Stimulated activated CD8-positive, alpha-beta memory T cell treated with anti-CD3 and anti-CD28 coated beads, Interleukin-4, amount 100 ng/mL, for 1 hour (primary cell): ENCODE data around the gene ITK.

Experiments used
- DNase-seq, 2 donors: peaks; one replicate each; pipeline ENCODE4 v3.0.0-alpha.2; 2020; ENCODE audit warnings: low read depth in 2 of 2, low spot score in 1 of 2

Gene ITK

DNA sequence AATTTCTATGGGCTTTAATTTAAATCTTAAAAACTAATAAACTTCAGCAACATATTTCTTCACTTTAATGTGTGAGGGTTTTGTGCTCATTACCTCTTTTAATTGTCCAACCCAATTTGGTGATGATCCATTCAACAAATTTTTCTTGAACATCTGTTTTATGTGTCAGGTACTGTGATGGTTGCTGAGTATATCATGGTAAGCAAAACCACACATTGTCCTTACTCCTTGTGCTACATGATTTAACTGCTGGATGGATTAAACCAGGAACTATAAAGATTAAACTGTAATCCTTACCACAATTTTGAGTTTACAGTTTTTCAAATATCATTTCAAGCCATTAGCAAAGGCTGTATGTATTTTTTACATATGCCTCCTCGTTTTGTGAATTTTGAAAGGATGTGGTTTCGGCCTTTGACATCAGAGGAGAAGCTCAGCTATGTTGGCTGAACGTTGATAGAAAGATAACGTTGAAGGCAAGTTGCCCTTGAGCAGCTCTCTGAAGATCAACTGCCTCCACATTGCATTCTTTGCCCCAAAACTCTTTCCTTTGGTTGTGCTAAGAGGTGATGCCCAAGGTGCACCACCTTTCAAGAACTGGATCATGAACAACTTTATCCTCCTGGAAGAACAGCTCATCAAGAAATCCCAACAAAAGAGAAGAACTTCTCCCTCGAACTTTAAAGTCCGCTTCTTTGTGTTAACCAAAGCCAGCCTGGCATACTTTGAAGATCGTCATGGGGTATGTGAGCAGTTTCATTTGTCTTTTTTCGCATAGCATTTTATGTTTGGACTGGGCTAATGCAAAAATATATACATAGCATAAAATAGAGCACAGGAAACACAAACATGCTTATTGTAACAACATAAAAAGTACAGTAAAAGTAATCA lies at the start of gene ITK:
ITK (plus strand) TSS at position 467 of the 891 bp plus-strand sequence; CDS start at position 605, 138 bp downstream.
- DNase-seq: no peak

DNA sequence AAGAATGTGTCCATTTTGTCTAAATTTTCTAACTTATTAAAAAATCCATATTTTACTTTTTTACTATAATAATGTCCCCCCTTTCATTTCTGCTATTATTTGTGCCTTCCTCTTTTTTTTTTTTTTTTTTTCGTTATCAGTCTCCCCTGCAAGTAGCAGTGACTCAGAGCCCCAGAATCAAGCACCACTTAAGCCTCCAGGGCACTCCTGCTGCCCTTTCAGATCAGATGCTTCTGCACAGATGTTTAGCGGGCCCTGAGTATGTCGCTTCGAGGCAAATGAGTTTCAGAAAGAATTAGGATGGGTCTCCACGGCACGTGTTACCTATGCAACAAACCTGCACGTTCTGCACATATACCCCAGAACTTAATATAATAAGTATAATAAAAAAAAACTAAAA lies 49.7 kb upstream of the ITK start:
- no peak for DNase-seq

DNA sequence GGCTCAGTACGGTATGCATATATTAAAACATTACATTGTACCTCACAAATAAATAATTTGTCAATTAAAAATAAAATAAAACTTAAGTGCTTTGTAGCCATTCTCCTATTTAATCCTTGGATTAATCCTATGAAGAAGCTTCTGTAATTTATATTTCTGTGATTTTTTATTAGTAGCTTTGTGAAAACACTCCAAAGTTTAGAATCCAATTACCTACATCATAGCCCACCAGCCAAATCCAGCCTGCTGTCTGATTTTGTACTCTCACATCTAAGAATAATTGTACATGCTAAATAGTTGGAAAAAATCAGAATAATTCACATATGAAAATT lies 48.4 kb upstream of the ITK start:
- DNase-seq: no peak

DNA sequence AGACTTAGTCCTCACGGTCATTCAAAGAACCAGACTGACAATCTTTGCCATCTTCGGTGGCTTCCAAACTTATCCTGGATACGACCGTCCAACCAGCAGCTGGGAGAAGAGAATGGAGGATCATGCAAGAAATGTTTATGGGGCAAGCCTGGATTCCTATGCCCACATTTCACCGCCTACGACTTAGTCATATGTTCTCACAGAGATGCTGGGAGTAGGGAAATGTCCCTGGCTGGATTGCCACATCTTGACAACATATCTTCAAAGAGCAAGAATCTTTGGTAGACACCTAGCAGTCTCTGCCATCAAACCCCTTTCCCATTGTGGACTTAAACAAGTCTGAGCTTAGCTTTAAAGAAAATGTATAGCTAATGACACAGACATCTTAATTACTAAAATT lies 42.9 kb upstream of the ITK start:
- no peak for DNase-seq

DNA sequence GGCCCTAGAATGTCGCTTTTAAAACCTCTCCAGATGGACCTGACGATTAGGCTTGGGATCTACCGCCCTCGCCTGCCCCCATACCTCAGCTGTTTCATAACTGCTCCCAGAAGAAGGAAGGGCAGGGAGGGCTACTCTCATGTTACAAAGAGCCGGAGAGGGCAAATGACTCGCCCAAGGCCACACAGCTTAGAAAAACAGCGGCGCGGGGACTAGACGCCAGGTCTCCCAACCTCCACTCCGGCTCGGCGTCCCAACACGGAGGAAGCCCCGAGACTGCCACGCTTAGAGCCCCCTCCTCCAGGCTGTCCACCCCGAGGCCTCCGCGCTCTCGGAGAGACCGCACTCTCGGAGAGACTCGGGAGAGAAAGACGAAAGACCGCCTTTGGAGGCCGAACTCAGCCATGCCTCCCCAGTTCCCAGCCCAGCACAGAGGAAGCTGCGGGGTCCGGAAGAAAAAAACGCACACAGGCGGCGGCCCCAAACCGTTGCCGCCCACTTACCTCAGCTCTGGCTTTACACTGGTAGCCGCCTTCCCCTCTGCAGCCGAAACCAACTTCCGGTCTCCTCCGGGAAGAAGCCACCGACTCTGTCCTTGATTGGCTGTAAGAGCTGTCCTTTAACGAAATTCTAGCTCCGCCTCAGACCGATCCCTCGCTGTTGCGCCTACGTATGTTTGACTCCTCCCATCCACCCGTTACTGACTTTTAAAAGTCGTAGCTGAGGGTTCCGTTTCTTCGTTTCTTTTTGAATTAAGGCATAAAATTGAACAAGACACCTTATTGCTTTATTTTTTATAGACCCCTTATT lies 38.1 kb upstream of the ITK start, which contains the start of gene MED7:
MED7 (minus strand) TSS at position 549 of the 810 bp plus-strand sequence. CDS start 3,434 bp downstream, outside the sequence.
- DNase-seq: peak; percentile 65 to 83

DNA sequence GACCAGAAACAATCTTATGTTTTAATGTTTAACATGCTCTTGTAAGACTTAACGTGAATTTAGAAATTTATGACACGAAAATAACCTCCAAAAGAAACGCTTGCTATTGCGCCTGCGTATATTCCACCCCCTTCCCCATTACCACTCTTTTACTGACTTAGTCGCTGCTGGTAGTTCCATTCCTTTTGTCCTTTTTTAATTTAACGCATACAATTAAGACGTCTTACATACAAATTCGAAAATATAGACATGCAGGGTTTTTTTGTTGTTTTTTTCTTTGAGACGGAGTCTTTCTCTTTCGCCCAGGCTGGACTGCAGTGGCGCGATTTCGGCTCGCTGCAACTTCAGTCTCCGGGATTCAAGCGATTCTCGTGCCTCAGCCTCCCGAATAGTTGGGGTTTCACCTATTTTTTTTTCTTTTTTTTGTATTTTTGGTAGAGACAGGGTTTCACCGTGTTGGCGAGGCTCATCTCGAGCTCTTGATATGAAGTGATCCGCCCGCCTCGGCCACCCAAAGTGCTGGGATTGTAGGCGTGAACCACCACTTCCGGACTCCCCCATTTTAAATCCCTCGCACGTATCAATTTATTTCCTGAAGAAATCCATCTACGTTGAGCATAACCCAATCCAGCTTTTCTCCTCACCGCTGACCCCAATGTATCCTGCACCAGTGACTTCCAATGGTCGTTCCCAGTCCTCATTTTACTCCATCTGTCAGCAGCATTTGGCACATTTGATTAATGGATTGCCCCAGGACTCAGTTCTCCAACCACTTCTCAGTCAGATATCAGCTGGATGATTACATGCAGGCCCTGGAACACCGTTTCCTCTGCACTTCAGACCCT lies 37.3 kb upstream of the ITK start:
- peak in 1 of 2 donors; percentile 17 for DNase-seq

DNA sequence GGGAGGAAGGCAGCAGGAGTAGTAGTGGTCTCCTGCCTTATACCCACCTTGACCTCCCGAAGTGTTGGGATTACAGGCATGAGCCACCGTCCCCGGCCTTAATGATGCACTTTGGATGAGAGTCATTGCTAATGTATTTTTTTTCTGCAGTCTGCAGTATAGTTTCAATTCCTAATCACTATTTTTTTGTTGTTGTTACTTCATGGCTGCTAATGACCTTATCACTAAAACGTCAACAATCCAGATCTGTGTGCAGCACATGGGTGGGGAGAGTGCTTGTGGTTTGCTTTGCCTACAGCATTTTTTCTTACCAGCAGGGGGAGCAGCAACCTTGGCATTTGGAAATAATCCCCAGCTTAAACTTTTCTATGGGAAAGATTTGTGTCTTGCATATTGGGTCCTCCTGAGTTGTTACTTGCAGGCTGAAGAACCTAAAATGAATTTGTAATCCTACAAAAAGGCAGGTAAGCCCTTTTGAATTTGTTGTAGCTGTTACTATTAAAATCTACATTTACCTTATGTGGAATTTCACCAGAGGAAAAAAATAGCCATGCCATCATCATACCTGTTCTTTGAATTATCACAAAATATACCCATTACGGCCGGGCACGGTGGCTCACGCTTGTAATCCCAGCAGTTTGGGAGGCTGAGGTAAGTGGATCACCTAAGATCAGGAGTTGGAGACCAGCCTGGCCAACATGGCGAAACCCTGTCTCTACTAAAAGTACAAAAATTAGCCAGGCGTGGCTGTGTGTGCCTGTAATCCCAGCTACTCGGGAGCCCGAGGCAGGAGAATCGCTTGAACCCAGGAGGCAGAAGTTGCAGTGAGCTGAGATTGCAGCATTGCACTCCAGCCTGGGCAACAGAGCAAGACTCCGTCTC lies 31.7 kb upstream of the ITK start:
- DNase-seq: peak; percentile 68

DNA sequence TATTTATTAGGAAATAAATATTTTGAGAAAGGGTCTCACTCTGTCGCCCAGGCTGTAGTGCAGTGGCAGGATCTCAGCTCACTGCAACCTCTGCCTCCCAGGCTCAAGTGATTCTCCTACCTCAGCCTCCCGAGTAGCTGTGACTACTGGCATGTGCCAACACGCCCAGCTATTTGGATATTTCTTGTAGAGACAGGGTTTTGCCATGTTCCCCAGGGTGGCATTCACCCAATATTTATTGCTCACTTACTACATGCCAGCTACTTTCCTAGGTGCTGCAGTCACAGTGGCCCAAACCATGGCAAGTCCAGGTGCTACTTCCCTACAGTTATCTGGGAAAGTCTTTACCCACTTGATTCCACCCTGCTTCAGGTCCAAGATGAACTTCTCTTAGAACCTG lies 29.6 kb upstream of the ITK start:
- no peak for DNase-seq

DNA sequence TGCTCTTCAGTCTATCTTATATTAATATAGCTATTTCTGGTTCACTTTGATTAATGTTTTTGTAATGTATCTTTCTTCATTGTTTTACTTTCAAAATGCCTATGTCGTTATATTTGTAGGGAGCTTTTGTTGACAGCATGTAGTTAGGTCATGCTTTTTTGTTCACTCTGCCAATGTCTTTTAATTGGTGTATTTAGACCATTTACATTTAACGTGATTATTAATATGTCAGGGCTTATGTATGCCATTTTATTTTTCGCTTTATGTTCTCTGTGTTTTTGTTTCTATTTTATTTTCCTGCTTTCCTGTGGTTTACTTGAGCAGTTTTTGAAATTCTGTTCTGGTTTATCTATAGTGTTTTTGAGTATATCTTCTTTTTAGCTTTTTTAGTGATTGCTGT lies 25.3 kb upstream of the ITK start:
- DNase-seq: no peak

DNA sequence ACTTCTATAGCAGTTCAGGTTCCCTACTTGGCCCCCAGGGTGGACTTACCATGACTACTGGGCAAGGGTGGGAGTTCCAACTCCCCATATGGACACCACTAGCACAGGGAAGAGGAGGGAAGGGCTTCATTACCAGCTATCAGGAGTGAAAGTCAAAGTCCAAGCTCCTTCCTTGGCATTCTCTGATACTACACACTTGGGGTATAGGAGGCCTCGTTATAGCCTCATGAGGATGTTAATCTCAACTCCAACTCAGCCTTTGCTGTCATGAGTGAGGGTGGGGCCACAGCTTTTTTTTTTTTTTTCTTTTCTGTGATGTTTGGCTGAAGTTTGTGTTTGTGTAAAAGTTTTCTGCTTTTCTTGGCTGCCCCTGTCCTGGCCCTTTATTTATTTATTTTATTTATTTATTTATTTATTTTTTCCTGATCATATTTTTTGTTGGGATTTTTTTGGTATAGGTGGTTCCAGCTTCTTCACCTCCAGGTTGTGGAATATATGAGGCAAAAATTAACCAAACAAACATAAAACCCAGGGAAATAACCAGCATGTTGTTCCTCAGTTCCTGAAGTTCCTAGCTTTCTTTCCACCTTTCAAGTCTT lies 23.2 kb upstream of the ITK start:
- no peak for DNase-seq

DNA sequence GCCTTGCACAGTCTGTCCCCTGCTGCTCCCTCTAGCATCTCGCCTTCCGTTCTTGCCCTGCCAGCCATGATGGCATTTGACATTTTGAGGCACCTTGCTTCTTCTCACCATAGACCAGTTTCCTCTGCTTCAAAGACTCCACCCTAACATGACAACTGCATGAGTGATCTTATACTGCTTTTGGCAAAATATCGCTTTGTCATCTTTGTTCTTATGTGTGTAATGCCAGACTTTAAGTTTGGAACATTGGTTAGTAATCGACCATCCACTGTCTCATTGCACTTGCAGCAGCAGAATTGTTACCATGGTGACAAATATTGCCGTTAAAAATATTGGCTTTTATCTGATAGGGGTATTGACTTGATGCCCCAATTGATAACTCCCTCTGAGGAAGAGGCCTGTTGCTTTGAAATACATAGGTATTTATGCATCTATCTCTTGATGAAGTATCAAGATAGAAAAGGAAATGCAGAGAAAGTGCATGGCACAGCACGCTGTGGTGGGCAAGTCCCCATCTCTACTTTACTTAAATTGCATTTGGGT lies 21.4 kb upstream of the ITK start:
- peak in 1 of 2 donors; percentile 9 for DNase-seq

DNA sequence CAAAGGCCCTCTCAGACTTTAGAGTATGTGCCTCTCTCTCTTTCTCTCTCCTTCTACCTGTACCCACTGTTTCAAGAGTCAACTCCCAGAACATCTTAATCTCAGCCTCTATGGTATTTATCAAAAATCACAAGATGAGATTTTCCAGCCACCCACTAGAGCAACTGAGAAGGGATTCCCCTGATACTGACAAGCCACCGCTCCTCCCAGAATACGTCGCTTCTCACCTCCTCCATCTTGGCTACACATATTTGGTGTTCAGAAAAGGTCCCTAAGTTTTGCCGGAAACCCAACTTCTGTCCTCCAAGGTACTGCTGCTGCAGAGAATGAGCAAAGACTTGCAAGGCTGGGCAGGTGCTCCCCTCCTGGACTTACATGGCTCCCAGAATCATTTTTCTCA lies 20.6 kb upstream of the ITK start:
- DNase-seq: peak in 1 of 2 donors; percentile 15

DNA sequence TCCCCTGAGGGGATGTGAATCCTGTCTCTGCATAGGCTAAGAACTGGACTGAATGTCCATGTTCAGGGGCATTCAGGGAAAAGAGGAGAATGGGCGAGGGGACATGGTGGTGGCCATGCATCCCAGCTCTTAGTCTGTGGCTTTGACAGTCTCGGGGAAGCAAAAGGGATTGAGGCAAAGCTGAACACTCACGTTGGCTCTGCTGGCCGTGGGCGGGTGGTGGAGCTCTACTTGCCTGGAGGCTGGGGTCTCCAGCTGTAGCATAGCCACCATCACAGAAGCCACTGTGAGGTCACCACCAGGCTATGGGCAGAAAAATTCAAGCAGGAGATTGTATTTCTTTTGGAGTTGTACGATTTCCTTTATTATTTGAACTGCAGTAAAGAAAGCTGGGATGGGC lies 18.6 kb upstream of the ITK start:
- DNase-seq: no peak

DNA sequence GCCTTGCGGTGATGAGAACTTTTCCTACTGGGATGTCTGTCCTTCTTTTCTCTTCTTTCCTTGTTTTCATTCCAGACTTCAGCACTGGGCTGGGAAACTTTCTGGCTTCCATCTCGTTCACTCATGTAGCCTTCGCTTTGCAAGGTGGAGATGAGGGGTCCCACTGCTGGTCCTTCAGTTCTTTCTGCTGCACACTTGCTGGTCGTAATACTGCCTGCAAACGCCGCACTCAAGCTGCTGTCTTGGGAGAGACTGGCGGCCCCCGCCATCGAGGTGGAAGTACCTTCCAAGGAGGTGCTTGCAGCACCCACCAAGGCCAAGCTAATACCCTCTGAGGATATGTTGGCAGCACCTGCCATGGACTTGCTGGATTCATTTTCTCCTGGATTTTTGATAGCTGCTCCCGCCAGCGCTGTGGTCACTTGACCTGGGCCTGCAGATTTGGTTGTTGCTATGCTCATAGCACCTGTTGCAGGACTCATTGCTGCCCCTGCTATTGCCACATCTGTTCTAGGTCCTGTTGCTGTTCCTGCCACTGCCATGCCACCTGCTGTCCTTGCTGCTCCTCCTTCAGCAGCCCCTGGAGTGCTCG lies 17.6 kb upstream of the ITK start:
- no peak for DNase-seq

DNA sequence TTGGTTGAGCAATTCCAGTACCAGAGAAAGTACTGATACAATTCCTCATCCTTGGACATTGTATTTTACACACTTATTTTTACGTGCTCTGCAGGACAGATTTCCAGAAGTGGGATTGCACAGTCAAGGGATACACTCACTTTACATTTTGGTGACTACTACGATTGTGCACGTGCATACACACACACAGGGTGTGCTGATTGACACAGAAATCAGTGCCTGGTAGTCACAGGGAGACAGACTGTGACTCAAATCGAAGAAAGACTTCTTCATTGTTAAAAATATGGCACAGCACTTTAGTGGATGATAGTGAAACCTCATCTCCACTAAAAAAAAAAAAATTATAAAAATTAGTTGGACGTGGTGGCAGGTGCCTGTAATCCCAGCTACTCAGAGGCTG lies 16.1 kb upstream of the ITK start:
- DNase-seq: no peak

DNA sequence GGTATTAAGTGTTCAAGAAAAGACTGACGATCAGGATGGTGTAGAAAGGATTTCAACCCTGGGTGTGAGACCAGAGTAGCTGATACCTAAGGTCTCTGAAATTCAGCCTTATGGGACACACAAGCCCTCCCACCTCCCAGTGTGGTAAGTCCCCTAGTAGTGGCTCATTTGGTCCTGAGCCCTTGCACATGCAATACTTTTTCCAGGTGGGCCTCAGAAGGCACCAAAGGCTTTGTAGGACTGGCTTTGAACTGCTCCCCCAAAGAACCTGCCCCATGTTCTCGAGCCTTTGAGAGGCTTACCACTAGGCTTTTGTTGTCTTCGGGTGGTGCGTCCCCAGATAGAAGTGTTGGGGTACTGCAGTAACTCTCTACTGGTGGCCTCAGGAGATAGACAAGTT lies 15.4 kb upstream of the ITK start:
- no peak for DNase-seq

DNA sequence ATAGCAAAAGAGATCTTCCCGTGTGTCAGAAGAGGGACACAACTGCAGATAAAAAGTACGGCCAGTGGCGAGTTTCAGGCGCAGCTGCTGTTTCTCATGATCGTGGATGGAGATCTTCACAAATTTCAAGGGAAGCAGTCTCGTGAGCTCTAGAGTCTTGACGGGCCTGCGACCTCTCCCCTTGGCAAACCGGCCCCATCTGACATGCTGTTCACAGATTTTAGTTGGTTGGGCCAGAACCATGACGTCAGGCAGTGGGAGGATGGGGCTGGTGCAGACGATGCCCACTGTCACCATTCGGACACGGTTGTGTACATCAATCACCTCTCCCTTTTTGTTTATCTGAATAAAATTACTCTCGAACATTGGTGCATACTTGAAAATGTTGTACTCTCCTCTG lies 15.0 kb upstream of the ITK start:
- no peak for DNase-seq

DNA sequence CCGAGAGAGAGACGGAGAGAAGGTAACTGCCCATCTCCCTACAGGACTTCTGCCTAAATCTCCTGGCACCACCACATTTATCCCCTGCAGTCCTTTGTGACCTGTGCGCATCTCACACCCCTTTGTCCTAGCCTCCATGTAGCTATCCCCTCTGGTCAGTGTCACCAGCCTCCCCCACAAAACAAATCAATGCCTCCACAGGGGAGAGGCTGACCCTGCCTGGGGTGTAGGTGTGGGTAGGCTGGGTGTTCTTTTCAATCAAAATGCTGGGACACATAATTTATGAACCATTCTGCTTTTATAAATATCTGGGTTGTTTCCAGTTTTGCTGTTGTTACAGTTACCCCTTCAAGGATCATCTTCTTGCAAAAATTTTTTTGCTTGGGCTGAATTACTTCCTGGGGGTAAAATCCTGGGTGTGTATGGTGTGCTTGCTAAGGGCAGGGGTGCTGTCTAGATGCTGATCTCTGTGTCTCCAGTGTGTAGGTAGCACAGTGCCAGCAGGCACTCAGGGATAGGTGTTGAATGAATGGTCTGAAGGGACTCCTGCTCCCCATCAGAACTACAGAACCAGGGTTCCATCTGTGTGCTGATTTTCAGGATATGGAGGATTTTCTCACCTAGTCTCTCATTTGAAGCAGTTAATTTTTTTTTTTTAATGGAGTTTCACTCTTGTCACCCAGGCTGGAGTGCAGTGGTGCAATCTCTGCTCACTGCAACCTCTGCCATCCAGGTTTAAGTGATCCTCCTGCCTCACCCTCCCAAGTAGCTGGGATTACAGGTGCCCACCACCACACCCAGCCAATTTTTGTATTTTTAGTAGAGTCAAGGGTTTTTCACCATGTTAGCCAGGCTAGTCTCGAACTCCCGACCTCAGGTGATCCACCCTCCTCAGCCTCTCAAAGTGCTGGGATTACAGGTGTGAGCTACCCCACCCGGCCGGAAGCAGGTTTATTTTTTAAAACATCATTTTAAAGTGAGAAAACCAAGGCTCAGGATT lies 14.1 kb upstream of the ITK start, which contains the start of gene GARIN3:
GARIN3 (minus strand) TSS at position 51 of the 1,000 bp plus-strand sequence. CDS start 96 bp downstream, outside the sequence.
- DNase-seq: no peak
